HG02973 (cell line): ENCODE results near the gene FOXP1.

Experiments
- ATAC-seq: cut with Tn5 transposase; IDR thresholded peaks from one replicate; pipeline ENCODE4 v1.9.1; 2021; ENCODE audit warnings: moderate library complexity; ENCODE audit not compliant: unreplicated experiment

The FOXP1 gene

GRCh38 chr3:71140477-71140876, 443.1 kb downstream of the FOXP1 start:
- no peak for ATAC-seq

DNA sequence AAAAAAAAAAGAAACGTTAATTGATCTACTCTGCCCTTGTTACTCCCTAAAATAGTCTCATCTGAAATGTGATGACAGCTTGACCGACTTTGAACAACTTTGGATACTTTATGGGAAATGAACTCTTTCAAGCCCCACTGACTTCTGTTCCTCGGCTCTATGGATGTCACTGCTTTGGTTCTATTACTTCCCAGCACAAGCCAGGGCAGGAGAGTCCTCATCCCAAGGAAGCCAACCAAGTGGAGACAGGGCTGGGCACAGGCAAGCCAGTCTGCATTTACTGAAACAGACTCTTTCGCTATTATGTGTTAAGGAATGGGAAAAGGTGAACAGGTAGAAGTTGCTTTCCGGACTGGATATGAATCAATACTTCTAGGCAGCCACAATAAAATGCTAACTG, 444.0 kb downstream of the FOXP1 start:
- no peak for ATAC-seq

GRCh38 chr3:71138410-71138809, 445.1 kb downstream of the FOXP1 start:
- ATAC-seq: no peak

DNA sequence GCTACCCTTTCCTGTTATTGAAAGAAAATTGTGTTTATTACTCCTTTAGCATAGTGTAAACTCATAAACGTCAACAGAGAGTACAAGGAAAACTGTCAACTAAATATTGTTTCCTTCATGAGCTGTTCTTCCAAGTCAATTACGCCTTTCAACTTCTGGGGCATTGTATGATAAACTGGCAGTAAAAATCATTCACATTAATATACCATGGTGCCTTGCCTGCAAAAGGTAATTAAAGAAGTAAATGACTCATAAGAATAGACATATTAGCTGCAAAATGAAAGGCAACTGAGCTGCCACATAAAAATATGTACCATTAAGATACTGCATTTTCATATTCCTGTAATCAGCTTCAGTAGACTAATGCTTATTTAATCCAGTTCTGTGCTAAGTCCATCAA, 447.3 kb downstream of the FOXP1 start:
- no peak for ATAC-seq

GRCh38 chr3:71135373-71136088, 448.0 kb downstream of the FOXP1 start:
- no peak for ATAC-seq

GRCh38 chr3:71134521-71134920, 449.0 kb downstream of the FOXP1 start:
- ATAC-seq: no peak

- no peak for ATAC-seq
Observed at GRCh38 chr3:71133865-71134264, 449.7 kb downstream of the FOXP1 start.

DNA sequence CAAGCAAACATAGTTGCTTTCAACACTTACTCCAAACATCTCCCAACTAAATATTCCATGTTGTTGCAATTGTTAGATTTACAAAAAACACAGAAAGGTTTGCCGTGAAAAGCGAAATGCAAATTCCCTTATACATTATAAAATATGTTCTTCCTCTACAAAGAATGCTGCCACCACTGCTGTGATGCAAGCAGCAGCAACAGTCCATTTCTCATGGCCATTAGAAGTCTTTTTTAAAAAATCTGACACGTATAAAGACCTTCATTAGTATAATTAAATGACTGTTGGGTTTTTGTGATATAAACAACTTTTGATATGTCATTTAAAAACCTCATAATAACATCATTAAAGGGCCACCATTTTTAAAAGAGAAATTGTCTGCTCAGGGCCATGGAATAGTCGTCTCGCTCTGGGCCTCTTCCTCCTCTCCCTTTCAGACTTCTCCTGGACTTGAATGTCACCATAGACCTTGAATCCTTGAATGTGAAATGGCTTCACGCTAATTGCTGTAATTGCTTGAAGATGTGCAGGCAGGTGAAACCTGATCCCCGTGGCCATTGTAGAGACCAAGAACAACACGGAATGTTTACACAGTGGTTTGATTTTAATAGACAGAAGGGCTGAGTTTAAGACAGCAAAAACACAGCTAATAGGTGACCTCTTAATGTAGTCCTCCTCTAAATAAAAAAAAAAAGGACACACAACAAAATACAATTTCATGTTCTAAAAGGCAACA, 450.4 kb downstream of the FOXP1 start:
- ATAC-seq: no peak

- ATAC-seq: no peak
Observed at GRCh38 chr3:71131375-71132314, 451.9 kb downstream of the FOXP1 start.

DNA sequence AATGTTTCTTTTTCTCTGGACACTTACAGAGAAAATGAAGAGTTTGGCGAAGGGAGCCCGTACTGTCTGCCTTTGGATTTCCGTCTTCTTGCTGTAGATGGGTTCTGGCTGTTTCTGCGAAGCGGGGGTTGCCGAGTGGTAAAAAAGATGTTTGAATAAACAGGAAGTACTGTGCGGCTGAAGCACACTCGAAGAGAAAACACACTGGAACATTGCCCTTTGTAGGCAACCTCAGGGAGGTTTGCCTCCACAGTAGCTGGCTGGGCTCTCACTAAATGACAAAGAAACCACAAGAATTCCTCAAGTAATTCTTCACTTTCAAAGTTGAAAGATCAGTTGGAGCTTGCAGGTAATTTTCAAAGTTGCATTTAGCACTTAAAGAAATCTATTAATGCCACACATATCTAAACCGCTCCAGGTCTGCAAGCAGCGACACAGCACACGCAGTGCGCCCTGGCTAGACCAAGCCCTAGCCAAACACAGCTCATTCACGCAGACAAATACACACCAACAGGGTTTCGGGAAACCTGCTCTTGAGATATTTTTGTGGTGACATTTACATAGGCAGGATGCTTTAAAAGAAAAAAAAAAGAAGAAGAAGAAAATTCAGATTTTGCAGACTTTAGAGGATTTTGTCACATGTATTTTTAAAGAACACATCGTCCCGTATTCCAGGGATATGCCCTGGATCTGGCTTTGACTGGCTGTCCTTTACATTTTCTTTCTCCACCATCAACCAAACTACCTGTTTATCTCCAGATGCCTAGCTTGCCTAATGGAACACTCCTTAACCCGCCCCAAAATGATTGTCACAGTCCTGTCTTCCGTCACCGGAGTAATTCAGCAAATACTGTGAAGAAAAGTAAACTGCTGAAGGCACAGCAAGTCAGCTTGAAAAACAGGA, 452.8 kb downstream of the FOXP1 start:
- ATAC-seq: peak; percentile 50

DNA sequence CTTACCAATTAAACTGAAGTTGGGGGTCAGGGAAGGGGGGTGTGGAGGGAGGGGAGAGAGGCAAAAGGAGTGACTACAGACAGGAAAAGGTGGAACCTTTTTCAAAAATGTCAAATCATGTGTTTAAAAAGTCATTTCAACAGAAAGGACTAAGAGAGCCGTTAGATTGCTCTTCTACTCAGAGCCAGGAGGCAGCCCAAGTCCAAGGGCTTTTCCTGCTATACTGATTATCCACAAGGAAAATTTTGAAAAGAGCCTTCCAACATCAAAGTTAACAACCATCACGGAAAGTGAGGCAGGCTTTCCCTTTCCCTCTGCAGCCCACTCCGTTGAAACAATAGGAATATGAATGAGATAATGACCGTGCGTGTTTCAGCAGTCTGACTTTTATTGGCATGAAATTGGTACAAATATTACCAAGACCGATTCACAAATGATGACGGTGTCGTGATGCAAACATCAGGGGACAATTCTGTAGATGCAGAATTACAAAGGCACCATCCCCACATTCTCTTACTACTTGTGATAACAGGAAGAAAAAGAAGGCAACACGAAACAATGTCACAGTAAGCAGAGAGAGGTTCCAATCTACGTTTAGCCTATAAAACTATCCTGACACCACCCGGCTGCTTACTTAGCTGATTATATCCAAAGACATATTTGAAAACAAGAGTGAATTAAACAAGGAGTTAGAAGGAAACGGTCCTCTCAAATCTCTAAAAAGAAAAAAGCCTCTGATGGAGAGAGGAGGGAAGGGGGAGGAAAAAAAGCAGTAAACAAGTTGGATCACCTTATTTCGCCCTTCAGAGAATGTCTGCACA, 453.7 kb downstream of the FOXP1 start:
- ATAC-seq: no peak

DNA sequence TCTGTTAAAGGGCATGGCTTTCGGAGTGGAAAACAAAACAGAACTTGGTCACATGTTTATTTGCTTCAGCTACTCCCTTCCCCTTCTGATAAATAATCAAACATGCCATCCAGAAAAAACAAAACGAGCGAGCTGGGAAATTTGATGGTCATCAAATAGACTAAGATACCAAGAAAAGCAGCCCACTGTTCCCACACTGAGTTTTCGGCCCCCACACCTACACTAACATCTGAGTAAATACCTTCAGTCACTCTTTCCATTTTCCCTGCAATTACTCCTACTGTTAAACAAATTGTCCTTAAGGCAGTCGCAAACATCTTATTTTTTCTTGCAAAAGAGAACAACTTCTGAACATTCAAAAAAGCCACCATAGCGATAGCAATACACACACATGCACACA, 454.6 kb downstream of the FOXP1 start:
- ATAC-seq: no peak

- no peak for ATAC-seq
Observed at GRCh38 chr3:71127844-71128243, 455.7 kb downstream of the FOXP1 start.

DNA sequence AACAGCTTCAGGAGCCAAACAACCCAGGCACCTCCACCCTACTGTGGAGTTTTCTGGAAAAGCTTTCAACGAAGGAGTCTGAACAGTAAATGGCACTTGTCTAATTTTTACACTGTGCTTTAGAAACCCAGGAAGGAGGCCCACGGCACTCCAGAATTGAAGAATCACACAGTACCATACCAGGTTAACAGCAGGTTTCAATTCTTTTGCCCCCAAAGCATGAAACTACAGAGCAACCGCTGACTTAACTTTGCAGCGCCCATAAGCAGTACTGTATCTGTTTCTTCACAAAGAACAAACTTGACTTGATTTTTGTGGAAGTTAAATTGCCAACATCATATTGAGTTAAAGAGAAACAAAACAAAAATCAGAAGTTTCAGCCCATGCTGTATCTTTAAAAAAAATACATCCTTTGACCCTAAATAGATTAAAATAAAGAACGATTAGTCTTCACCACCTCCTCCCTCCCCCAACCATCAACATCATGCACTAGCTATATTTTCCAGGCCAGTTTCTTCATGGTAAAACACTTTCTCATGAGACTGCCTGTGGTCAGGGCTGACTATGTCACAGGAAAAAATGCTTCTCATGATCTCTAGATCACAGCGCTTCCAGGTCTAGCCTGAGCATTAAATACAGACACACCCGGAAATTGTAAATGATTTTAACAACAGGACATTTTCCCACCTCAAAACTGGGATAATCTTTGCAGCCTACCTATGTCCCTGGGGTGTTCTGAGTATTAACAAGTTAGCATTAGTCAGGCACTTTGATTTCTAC, 456.3 kb downstream of the FOXP1 start:
- ATAC-seq: no peak

DNA sequence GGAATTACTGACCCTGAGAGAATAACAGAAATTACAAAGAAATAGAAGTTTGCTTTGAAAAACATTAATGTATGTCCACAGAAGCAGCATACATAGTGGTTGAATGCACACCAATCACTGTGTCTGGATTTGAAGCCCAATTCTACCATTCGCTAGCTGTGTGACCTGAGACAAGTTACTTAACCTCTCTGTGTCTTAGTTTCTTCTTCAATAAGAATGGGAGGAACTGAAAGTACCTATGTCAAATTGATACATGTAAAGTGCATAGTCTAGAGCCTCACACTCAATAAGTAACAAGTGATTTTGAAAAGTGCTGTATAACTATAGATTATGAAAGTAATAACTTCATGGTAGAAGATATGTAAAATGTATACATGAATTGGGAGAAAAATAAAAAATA, 457.8 kb downstream of the FOXP1 start:
- no peak for ATAC-seq

- no peak for ATAC-seq
Observed at GRCh38 chr3:71124048-71124447, 459.5 kb downstream of the FOXP1 start.

DNA sequence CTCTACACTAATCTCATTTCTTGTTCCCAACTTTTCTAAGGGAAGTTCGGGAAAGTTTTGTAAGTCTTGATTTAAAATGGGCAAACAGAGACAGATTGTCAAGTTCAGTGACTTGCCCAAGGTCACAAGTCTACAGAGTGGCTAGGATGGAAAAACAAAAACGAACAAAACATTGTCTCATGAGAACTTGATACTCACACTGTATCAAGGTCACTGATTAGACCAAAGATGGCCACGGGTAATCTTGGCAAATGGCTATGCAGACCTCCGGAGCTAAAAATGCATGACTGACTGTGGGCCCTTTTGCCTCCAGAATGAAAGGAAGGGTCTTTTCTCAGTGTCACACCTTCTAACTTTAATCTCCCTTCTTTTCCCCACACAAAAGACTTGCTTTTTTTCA, 460.9 kb downstream of the FOXP1 start:
- no peak for ATAC-seq

DNA sequence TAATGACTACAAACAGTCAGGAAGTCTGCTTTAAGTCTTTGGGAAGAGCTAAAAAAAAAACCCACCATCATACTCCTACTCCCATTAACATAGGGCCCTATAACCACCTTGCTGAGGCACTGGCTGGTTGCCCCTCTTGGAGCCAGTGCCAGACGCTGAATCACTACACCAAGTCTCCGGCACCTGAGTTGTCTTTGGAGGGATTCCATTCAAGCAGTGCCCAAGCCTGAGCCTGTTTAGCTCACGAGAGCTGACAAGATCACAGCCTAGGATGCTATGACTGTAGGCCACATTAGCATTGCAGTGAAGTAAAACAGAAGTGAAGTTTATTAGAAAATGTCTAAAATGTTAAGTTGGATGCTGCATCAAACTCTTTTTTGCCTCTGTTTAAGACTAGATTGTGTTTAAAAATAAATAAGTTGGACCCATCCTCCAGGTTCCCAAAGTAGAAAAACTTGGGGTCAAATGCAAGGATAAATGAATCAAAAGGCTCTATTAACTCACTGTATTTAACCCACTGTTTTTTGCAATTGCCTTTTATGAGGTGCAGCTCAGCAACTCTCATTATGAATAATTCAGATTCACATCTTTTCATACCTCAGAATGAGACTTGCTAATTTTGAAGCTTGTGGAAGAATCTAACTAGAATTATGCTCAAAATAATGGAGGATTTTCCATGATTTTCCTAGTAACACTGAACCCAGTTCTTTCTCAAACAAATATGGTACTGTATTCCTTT, 461.9 kb downstream of the FOXP1 start:
- no peak for ATAC-seq
